ENCODE measurements around the gene EPB41L1.

- TF ChIP-seq POLR2A (IDR thresholded peaks at IDR 0.05; ENCODE audit: low read depth) (no peak), CTCF (IDR thresholded peaks at IDR 0.05) (no peak), EP300 (IDR thresholded peaks at IDR 0.05) (no peak), POLR2AphosphoS5 (IDR thresholded peaks at IDR 0.05) (no peak)
These were observed 104.9 kb downstream of the EPB41L1 start for GRCh38 chr20:36259177-36260061.

Data from esophagus muscularis mucosa (tissue), 4 donors.